IMR-90 (cell line): ENCODE measurements around the gene USP9Y. TPM values are rescaled to one million over a fixed set of nuclear protein-coding genes. Genes with fewer than 3 reads are reported as not detected.
"Not testable (repeated sequence)": the region's sequence is repeated elsewhere in the genome, so short reads cannot be mapped to it uniquely, and the experiment has no call there.

ENCODE experiments used
- ATAC-seq: fragments of 200-7000 bp; cut with Tn5 transposase; 2 replicates; pipeline ENCODE4 v1.9.1; 2020; ENCODE audit warnings: low read depth, mild to moderate bottlenecking, moderate library complexity
- BruUV-seq: library from RNA; stranded (reverse); fragments of 400-500 nt; replicated peaks from 2 replicates; lab custom pipeline; 2021; lab: Mats Ljungman, UMichigan
- CTCF ChIA-PET: fragments of 300-600 bp; formaldehyde crosslinking; extraction: SDS; loops from one replicate; lab custom pipeline; 2021; ENCODE audit warnings: antibody characterized with exemption; lab: Yijun Ruan, JAX
- POLR2A ChIA-PET: fragments of 300-600 bp; sonication (Branson Sonifier 250); formaldehyde crosslinking; loops from one replicate; lab custom pipeline; 2022; ENCODE audit warnings: antibody characterized with exemption; ENCODE audit not compliant: unreplicated experiment; lab: Charles Lee
- DNase-seq: peaks from one replicate; pipeline ENCODE4 v3.0.0; 2013
- H2AFZ ChIP-seq: replicated peaks from 2 replicates; pipeline ENCODE3; 2013; ENCODE audit warnings: low read length, mild to moderate bottlenecking; ENCODE audit not compliant: poor library complexity
- H2AK5ac ChIP-seq: 2 replicates; pipeline ENCODE4 v1.6.1; 2013; ENCODE audit warnings: low read depth, low read length, inconsistent platforms
- H2AK9ac ChIP-seq: replicated peaks from 2 replicates; pipeline ENCODE3; 2013; ENCODE audit warnings: mild to moderate bottlenecking, low read depth, low read length, moderate library complexity; ENCODE audit not compliant: poor library complexity
- H2BK120ac ChIP-seq: 2 replicates; pipeline ENCODE4 v1.6.1; 2013; ENCODE audit warnings: low read depth, low read length, inconsistent platforms
- H2BK15ac ChIP-seq: 3 replicates; pipeline ENCODE4 v1.6.1; 2013; ENCODE audit warnings: low read depth, low read length, inconsistent platforms
- H2BK20ac ChIP-seq: 2 replicates; pipeline ENCODE4 v1.6.1; 2013; ENCODE audit warnings: low read depth, mild to moderate bottlenecking, inconsistent platforms, low read length, moderate library complexity
- H2BK5ac ChIP-seq: 2 replicates; pipeline ENCODE4 v1.6.1; 2013; ENCODE audit warnings: mild to moderate bottlenecking, low read depth, low read length, inconsistent platforms; ENCODE audit not compliant: poor library complexity, severe bottlenecking
- H3K14ac ChIP-seq: replicated peaks from 2 replicates; pipeline ENCODE4 v1.6.1; 2013; ENCODE audit warnings: low read depth, low read length, inconsistent platforms
- H3K18ac ChIP-seq: 2 replicates; pipeline ENCODE4 v1.6.1; 2013; ENCODE audit warnings: low read depth, low read length, control low read depth
- H3K23ac ChIP-seq: 2 replicates; pipeline ENCODE4 v1.6.1; 2013; ENCODE audit warnings: low read depth, low read length, inconsistent platforms
- H3K27ac ChIP-seq: 2 replicates; pipeline ENCODE4 v1.5.1; 2013; ENCODE audit warnings: mild to moderate bottlenecking, control low read depth, low read length; ENCODE audit not compliant: insufficient read depth
- H3K27me3 ChIP-seq: 2 replicates; pipeline ENCODE4 v1.6.1; 2013; ENCODE audit warnings: low read length; ENCODE audit not compliant: control insufficient read depth, insufficient read depth
- H3K36me3 ChIP-seq: 2 replicates; pipeline ENCODE4 v1.6.1; 2013; ENCODE audit warnings: low read length, mixed read lengths; ENCODE audit not compliant: control insufficient read depth, insufficient read depth
- H3K4ac ChIP-seq: 2 replicates; pipeline ENCODE4 v1.6.1; 2013; ENCODE audit warnings: low read depth, low read length, inconsistent platforms
- H3K4me1 ChIP-seq: 2 replicates; pipeline ENCODE4 v1.6.1; 2013; ENCODE audit warnings: low read length, mixed read lengths; ENCODE audit not compliant: control insufficient read depth, insufficient read depth
- H3K4me2 ChIP-seq: 2 replicates; pipeline ENCODE4 v1.6.1; 2013; ENCODE audit warnings: low read depth, mild to moderate bottlenecking, control low read depth, low read length, moderate library complexity
- H3K4me3 ChIP-seq: 2 replicates; pipeline ENCODE4 v1.5.1; 2013; ENCODE audit warnings: low read depth, mild to moderate bottlenecking, control low read depth, low read length, moderate library complexity; ENCODE audit not compliant: insufficient read depth
- H3K56ac ChIP-seq: 2 replicates; pipeline ENCODE4 v1.6.1; 2013; ENCODE audit warnings: low read length, inconsistent platforms; ENCODE audit not compliant: insufficient read depth; ENCODE audit errors: extremely low read depth
- H3K79me1 ChIP-seq, 2 experiments: 2 replicates each; pipeline ENCODE4 v1.6.1; 2013; ENCODE audit warnings: low read length in 2 of 2, inconsistent platforms in 1 of 2, low read depth in 1 of 2
- H3K9ac ChIP-seq: 2 replicates; pipeline ENCODE4 v1.6.1; 2013; ENCODE audit warnings: low read depth, low read length, control low read depth
- H3K9me1 ChIP-seq: 2 replicates; pipeline ENCODE4 v1.6.1; 2013; ENCODE audit warnings: low read length, inconsistent platforms; ENCODE audit not compliant: insufficient read depth
- H3K9me3 ChIP-seq: 2 replicates; pipeline ENCODE4 v1.6.1; 2013; ENCODE audit warnings: low read length; ENCODE audit not compliant: control insufficient read depth, insufficient read depth
- H4K20me1 ChIP-seq: 2 replicates; pipeline ENCODE4 v1.6.1; 2013; ENCODE audit warnings: low read length, inconsistent platforms; ENCODE audit not compliant: insufficient read depth
- H4K5ac ChIP-seq: 2 replicates; pipeline ENCODE4 v1.6.1; 2013; ENCODE audit warnings: mild to moderate bottlenecking, low read depth, low read length, control low read depth
- H4K8ac ChIP-seq, 2 experiments: 2 replicates each; pipeline ENCODE4 v1.6.1; 2013; ENCODE audit warnings: low read depth in 2 of 2, low read length in 2 of 2, control low read depth in 1 of 2, inconsistent platforms in 1 of 2
- H4K91ac ChIP-seq: 2 replicates; pipeline ENCODE4 v1.6.1; 2013; ENCODE audit warnings: low read depth, low read length, inconsistent platforms; ENCODE audit not compliant: insufficient read depth
- WGBS, 2 experiments: methylation state at CpG; one replicate each; pipeline versions ENCODE4 v1.1.5 to v1.1.7; 2013; ENCODE audit warnings: missing lambda C conversion rate in 2 of 2; ENCODE audit not compliant: insufficient read length in 1 of 2; ENCODE audit errors: extremely low coverage in 2 of 2; 5-methylcytosine and 5-hydroxymethylcytosine counted together
- dilution Hi-C: fragments of 300-500 bp; cut with HindIII; formaldehyde crosslinking; loops from one replicate; pipeline ENCODE4 v1.14.3; 2018; ENCODE audit warnings: low sequenced_read_pairs; ENCODE audit not compliant: unreplicated experiment
- in situ Hi-C: fragments of 300-500 bp; cut with MboI; formaldehyde crosslinking; loops from 3 replicates; pipeline ENCODE4 v1.14.3; 2019; ENCODE audit warnings: low sequenced_read_pairs, inconsistent platforms, mixed read lengths
- intact Hi-C: fragments of 100-400 bp; cut with micrococcal nuclease; formaldehyde crosslinking; loops from 2 replicates; pipeline ENCODE4 v1.10.0; 2022
- polyA plus RNA-seq, 3 experiments: library from polyadenylated mRNA; depleted of rRNA; stranded (reverse); fragments of >200 nt; gene quantifications; 2 replicates each; pipeline ENCODE4 v1.2.3, GENCODE V29; 2012; ENCODE audit warnings: low replicate concordance in 1 of 3
- total RNA-seq: library from RNA; depleted of rRNA; stranded (reverse); fragments of >200 nt; gene quantifications from 2 replicates; pipeline ENCODE4 v1.2.3, GENCODE V29; 2012

USP9Y gene
- total and polyA plus RNA-seq, 2 of the 4 experiments (the other 2 are of a cell fraction), result not detected

DNA sequence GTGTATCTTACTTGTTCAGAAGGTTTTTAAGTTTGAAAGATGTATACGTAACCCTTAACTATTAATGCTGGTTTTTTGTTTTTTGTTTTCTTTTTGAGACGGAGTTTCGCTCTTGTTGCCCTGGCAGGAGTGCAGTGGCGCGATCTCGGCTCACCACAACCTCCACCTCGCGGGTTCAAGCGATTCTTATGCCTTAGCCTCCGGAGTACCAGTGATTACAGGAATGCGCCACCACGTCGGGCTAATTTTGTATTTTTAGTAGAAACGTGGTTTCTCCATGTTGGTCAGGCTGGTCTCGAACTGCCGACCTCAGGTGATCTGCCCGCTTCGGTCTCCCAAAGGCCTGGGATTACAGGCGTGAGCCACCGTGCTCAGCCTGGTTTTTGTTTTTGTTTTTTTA lies 37.2 kb upstream of the USP9Y start:
- H2BK20ac ChIP-seq, H3K18ac ChIP-seq, H3K56ac ChIP-seq, H3K4me3 ChIP-seq, CTCF ChIA-PET, H3K4me1 ChIP-seq, H4K20me1 ChIP-seq, H4K5ac ChIP-seq, H3K14ac ChIP-seq, H2BK120ac ChIP-seq, dilution Hi-C loops, H3K27me3 ChIP-seq, H2BK15ac ChIP-seq, H3K9me1 ChIP-seq, POLR2A ChIA-PET, in situ Hi-C loops, H3K9me3 ChIP-seq, H2BK5ac ChIP-seq, H3K79me1 ChIP-seq, H2AK5ac ChIP-seq, H4K91ac ChIP-seq, H3K9ac ChIP-seq, ATAC-seq, H3K4ac ChIP-seq, H4K8ac ChIP-seq, DNase-seq, BruUV-seq, H3K36me3 ChIP-seq, intact Hi-C loops, H2AFZ ChIP-seq, H3K27ac ChIP-seq, H3K23ac ChIP-seq, H2AK9ac ChIP-seq, H3K4me2 ChIP-seq: not testable (repeated sequence)
- WGBS, 2 experiments, result no CpG with 5 or more reads among the region's 20 CpGs
